ENCODE data around the gene CEMIP. TPM values are rescaled to one million over a fixed set of nuclear protein-coding genes. Genes with fewer than 3 reads are reported as not detected.

The CEMIP gene
- total RNA-seq, 2 donors from 2014 or later: 1.6 TPM; not detected in 1

DNA sequence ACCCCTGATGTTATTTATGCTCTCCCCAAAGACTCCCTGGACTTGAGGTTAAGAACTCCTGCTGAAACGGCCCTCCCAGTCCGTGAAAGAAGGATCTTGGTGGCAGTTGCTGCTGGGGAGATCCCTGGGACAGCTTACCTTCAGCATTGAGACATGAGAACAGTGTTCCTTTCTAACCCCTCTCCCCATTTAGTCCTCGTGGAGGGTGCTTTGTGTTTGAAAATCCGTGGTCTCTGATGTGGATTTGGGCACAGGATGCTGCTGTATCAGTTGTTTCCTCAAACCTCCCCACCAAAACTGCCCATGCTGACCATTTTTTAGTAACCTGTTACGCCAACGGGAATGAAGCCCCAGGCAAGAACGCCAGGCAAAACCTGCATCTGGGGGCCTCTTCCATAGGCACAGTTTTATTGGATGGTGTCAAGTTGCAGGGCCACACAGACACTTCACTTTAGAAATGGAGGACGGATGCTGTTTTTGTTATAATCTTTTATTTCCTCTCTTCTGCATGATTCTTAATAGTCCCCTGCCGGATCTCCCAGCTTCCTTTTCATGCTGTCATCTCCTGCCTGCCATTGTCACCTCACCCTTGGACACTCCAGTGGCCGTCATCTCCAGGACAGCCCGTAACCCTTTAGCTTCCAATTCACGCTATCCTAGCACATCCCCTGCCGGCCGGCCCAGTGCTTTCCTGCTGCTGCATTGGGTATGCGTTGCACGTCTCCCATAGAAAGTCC, 31.7 kb upstream of the CEMIP start:
- Histone ChIP-seq H3K27ac (no peak overlapping the region), H3K4me3 (no peak overlapping the region), H3K4me1 (peaks cover 6% of the 10 kb centered on the region), H3K36me3 (replicated peaks in 1 of 2; ENCODE audit: insufficient read depth in 1 of 2, low read depth in 2 of 2) (no peaks in the 10 kb centered on the region), H3K9me3 (no peaks in the 10 kb centered on the region), H3K27me3 (no peaks in the 10 kb centered on the region)
- TF ChIP-seq POLR2A (IDR thresholded peaks at IDR 0.05) (no peak), CTCF (IDR thresholded peaks at IDR 0.05) (no peak)
- 82 to 84% methylated on average over 16 of the region's 16 CpGs for WGBS, 2 donors
- ATAC-seq: no peak
- DNase-seq: no peak
- intact Hi-C loops (cut with DNase I): no loop called here

DNA sequence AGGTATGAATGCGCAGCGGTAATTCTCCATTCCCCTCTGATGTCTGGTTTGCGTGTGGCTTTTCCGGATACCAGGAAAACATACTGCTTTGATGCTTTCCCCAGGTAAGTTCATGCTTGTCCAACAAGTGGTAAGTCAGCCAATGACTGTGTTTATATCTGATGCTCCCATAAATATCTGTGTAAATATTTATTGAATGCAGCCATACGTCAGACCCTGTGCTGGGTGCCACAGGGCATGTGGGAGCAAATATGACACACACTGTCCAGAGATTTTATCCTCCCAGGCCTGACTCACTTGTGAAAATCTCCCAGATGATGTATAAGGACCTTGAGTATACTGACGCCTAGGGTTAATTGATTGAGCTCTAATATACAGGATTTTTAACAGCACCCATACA, 29.6 kb upstream of the CEMIP start:
- Histone ChIP-seq H3K27ac (no peak overlapping the region), H3K4me3 (no peak overlapping the region), H3K36me3 (replicated peaks in 1 of 2; ENCODE audit: insufficient read depth in 1 of 2, low read depth in 2 of 2) (no peaks in the 10 kb centered on the region), H3K9me3 (no peaks in the 10 kb centered on the region), H3K27me3 (no peaks in the 10 kb centered on the region), H3K4me1 (no peaks in the 10 kb centered on the region)
- intact Hi-C loops (cut with DNase I): no loop called here
- no peak for ATAC-seq
- TF ChIP-seq CTCF (IDR thresholded peaks at IDR 0.05) (no peak), POLR2A (IDR thresholded peaks at IDR 0.05) (no peak)
- DNase-seq: no peak
- 94 to 97% methylated on average over 6 of the region's 6 CpGs for WGBS, 2 donors

DNA sequence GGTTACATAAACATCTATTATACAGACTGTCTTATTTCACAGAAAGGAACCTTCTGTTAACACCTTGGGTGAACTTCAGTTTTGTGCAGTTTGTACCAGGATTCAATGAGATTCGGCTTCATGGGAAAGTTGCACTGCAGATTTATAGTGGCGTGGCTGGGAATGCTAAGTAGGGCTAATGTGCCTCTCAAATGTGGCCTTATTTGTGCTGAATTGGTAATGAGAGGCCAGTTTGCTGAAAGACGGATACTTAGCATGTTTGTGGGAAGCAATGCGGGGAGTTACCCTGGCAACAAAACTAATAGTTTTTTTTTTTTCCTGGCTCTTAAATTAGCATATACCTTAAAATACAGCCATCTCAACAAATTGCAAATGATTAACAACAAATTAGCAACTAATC, 28.6 kb upstream of the CEMIP start:
- ATAC-seq: no peak
- 97 to 98% methylated on average over 4 of the region's 4 CpGs for WGBS, 2 donors
- Histone ChIP-seq H3K27me3 (no peaks in the 10 kb centered on the region), H3K27ac (no peak overlapping the region), H3K4me1 (no peaks in the 10 kb centered on the region), H3K4me3 (no peak overlapping the region), H3K9me3 (no peaks in the 10 kb centered on the region), H3K36me3 (replicated peaks in 1 of 2; ENCODE audit: insufficient read depth in 1 of 2, low read depth in 2 of 2) (no peaks in the 10 kb centered on the region)
- intact Hi-C loops (cut with DNase I): no loop called here
- DNase-seq: no peak
- TF ChIP-seq CTCF (IDR thresholded peaks at IDR 0.05) (no peak), POLR2A (IDR thresholded peaks at IDR 0.05) (no peak)

GRCh38 chr15:80752204-80752603, 27.0 kb upstream of the CEMIP start:
- Histone ChIP-seq H3K36me3 (replicated peaks in 1 of 2; ENCODE audit: insufficient read depth in 1 of 2, low read depth in 2 of 2) (no peaks in the 10 kb centered on the region), H3K4me1 (no peaks in the 10 kb centered on the region), H3K27me3 (no peaks in the 10 kb centered on the region), H3K27ac (no peak overlapping the region), H3K9me3 (no peaks in the 10 kb centered on the region), H3K4me3 (no peak overlapping the region)
- WGBS, 2 donors: 61 to 67% methylated on average over 4 of the region's 4 CpGs
- intact Hi-C loops (cut with DNase I): no loop called here
- ATAC-seq: no peak
- DNase-seq: no peak
- TF ChIP-seq CTCF (IDR thresholded peaks at IDR 0.05) (no peak), POLR2A (IDR thresholded peaks at IDR 0.05) (no peak)

- H3K27ac ChIP-seq: no peak overlapping the region
- DNase-seq (no peak), ATAC-seq (no peak)
- 58 to 66% methylated on average over 2 of the region's 2 CpGs for WGBS, 2 donors
- TF ChIP-seq POLR2A (IDR thresholded peaks at IDR 0.05) (no peak), CTCF (IDR thresholded peaks at IDR 0.05) (no peak)
- no peaks in the 10 kb centered on the region for H3K36me3 ChIP-seq (replicated peaks in 1 of 2; ENCODE audit: insufficient read depth in 1 of 2, low read depth in 2 of 2)
- intact Hi-C loops (cut with DNase I): no loop called here
- no peak overlapping the region for H3K4me3 ChIP-seq
- peaks cover 7% of the 10 kb centered on the region for H3K4me1 ChIP-seq
- no peaks in the 10 kb centered on the region for H3K27me3 ChIP-seq
- no peaks in the 10 kb centered on the region for H3K9me3 ChIP-seq
Measured at GRCh38 chr15:80753161-80753560, 26.0 kb upstream of the CEMIP start.
